Stomach (tissue), 9 donors: ENCODE results near the gene BICD2. TPM values are rescaled to one million over a fixed set of nuclear protein-coding genes. Genes with fewer than 3 reads are reported as not detected.
A peak's percentile ranks its signal among the peaks of the same experiment; 100 is the strongest.
"Not testable (repeated sequence)": the region's sequence is repeated elsewhere in the genome, so short reads cannot be mapped to it uniquely, and the experiment has no call there.

Source experiments
- DNase-seq, 2 donors: peaks; one replicate each; pipeline versions ENCODE4 v3.0.0 to v3.0.0-alpha.2; 2013 to 2019
- H3K27ac ChIP-seq, 5 donors: fragments of 200-600 bp in 4 of 5; sonication (generic) in 4 of 5; one replicate each; pipeline ENCODE4 v1.5.1; 2013 to 2019; ENCODE audit warnings: mild to moderate bottlenecking in 1 of 5, moderate library complexity in 1 of 5
- H3K27me3 ChIP-seq, 3 donors: fragments of 200-600 bp; sonication (generic); one replicate each; pipeline ENCODE4 v1.5.1; 2017 to 2019; ENCODE audit warnings: mixed run types in 1 of 3
- H3K36me3 ChIP-seq, 4 donors: fragments of 200-600 bp; sonication (generic); 1 replicate in 3 of 4; 2 replicates in 1 of 4; pipeline ENCODE4 v1.5.1; 2016 to 2019
- H3K4me1 ChIP-seq, 4 donors: fragments of 200-600 bp; sonication (generic); one replicate each; pipeline ENCODE4 v1.5.1; 2016 to 2019
- H3K4me3 ChIP-seq, 4 donors: fragments of 200-600 bp; sonication (generic) in 3 of 4; one replicate each; pipeline ENCODE4 v1.5.1; 2016 to 2019; ENCODE audit warnings: mild to moderate bottlenecking in 1 of 4
- H3K9me3 ChIP-seq, 4 donors: fragments of 200-600 bp; sonication (generic); one replicate each; pipeline ENCODE4 v1.5.1; 2016 to 2019
- EP300 ChIP-seq: sonication (generic); formaldehyde crosslinking; IDR thresholded peaks from one replicate; pipeline ENCODE4 v1.6.1; 2017; ENCODE audit warnings: antibody characterized with exemption
- POLR2A ChIP-seq, 4 donors: fragments of 450-650 bp; IDR thresholded peaks; one replicate each; pipeline ENCODE4 v1.6.1; 2016; ENCODE audit warnings: antibody characterized with exemption in 4 of 4, control low read depth in 2 of 4, mild to moderate bottlenecking in 1 of 4, moderate library complexity in 1 of 4
- POLR2AphosphoS5 ChIP-seq, 3 donors: sonication (generic); formaldehyde crosslinking; IDR thresholded peaks; one replicate each; pipeline ENCODE4 v1.6.1; 2016; ENCODE audit warnings: antibody characterized with exemption in 3 of 3
- WGBS, 5 donors: extraction: QIAGEN DNeasy Blood & Tissue Kit in 3 of 5; methylation state at CpG; one replicate each; pipeline versions ENCODE4 v1.1.5 to v1.1.7; 2013 to 2018; 5-methylcytosine and 5-hydroxymethylcytosine counted together
- intact Hi-C: fragments of 100-400 bp; cut with DNase I; formaldehyde crosslinking; loops from one replicate; pipeline ENCODE4 v1.15.1; 2023; ENCODE audit warnings: low total_unique reads
- polyA plus RNA-seq, 3 donors: library from polyadenylated mRNA; stranded (reverse); fragments of 200-250 nt; gene quantifications; one replicate each; pipeline ENCODE4 v1.2.3, GENCODE V29; 2013
- total RNA-seq, 5 donors: library from RNA; depleted of rRNA; stranded (reverse); fragments of >200 nt; gene quantifications; one replicate each; pipeline versions ENCODE4 v1.1.0 to v1.2.3, GENCODE V29; 2014 to 2016
- TF ChIP-seq, protein P1 (sequence below), 7 experiments: fragments of 450-650 bp in 4 of 7; fragments of 200-600 bp in 3 of 7; sonication (generic) in 3 of 7; IDR thresholded peaks; one replicate each; pipeline ENCODE4 v1.5.1; 2016 to 2019; ENCODE audit warnings: antibody characterized with exemption in 7 of 7, control low read depth in 2 of 7, mild to moderate bottlenecking in 1 of 7
- donor health status: healthy with polysubstance abuse.
- donor health status: Bipolar disorder and iron deficiency.
- donor health status: healthy.

The BICD2 gene
- total and polyA plus RNA-seq, 8 donors = 5.9 to 32.6 (median 16.4) TPM

DNA sequence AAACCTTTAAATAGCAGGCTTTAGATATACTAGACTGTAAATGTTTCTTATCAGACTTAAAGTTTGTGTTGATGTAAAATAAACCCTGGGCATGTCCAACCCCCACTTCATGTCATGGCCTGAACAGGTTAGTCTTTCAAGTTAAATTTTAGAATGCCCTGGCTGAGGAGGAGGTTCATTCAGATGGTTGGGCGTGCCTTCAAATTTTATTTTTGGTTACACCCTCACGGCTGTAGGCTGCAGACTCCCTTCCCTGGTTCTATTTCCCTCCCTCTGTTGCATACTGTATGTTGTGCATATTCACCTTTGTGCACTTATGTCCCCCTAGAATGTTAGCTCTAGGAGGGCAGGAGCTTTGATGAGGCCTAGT is 5.3 kb upstream of the BICD2 start:
- 44 to 56% (median 49%) methylated on average over 2 of the region's 2 CpGs for WGBS, 5 donors
- Histone ChIP-seq H3K4me3 (no peak overlapping the region), H3K27me3 (no peaks in the 10 kb centered on the region), H3K9me3 (no peaks in the 10 kb centered on the region), H3K27ac (peak overlapping the region in 2 of 5 donors; percentile 31 to 50), H3K4me1 (peaks cover 7 to 48% (median 12%) of the 10 kb centered on the region in 4 donors), H3K36me3 (no peaks in the 10 kb centered on the region)
- no peak for DNase-seq
- no peak for TF ChIP-seq EP300
- TF ChIP-seq POLR2A (IDR thresholded peaks at IDR 0.05) = no peak
- TF ChIP-seq, protein P1, sequence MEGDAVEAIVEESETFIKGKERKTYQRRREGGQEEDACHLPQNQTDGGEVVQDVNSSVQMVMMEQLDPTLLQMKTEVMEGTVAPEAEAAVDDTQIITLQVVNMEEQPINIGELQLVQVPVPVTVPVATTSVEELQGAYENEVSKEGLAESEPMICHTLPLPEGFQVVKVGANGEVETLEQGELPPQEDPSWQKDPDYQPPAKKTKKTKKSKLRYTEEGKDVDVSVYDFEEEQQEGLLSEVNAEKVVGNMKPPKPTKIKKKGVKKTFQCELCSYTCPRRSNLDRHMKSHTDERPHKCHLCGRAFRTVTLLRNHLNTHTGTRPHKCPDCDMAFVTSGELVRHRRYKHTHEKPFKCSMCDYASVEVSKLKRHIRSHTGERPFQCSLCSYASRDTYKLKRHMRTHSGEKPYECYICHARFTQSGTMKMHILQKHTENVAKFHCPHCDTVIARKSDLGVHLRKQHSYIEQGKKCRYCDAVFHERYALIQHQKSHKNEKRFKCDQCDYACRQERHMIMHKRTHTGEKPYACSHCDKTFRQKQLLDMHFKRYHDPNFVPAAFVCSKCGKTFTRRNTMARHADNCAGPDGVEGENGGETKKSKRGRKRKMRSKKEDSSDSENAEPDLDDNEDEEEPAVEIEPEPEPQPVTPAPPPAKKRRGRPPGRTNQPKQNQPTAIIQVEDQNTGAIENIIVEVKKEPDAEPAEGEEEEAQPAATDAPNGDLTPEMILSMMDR (IDR thresholded peaks at IDR 0.05) = no peak
- no peak for TF ChIP-seq POLR2AphosphoS5 (IDR thresholded peaks at IDR 0.05)
- intact Hi-C loops = no loop called here

DNA sequence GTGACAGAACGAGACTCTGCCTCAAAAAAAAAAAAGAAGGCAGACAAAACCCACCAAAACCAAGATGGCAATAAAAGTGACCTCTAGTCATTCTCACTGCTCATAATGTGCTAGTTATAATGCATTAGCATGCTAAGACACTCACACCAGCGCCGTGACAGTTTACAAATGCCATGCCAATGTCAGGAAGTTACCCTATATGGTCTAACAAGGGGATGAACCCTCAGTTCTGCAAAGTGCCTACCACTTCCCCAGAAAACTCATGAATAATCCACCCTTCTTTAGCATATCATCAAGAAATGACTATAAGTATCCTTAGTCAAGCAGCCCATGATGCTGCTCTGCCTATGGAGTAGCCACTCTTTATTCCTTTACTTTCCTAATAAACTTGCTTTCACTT is 4.7 kb upstream of the BICD2 start:
- intact Hi-C loops = no loop called here
- no peak overlapping the region for H3K27ac ChIP-seq
- H3K36me3 ChIP-seq = no peaks in the 10 kb centered on the region
- H3K4me1 ChIP-seq = peaks cover 7 to 48% (median 12%) of the 10 kb centered on the region in 4 donors
- no peaks in the 10 kb centered on the region for H3K27me3 ChIP-seq
- H3K4me3 ChIP-seq = no peak overlapping the region
- H3K9me3 ChIP-seq = no peaks in the 10 kb centered on the region
- WGBS, 5 donors = 70 to 89% (median 80%) methylated on average over 3 of the region's 3 CpGs
- DNase-seq = no peak
- TF ChIP-seq POLR2A (IDR thresholded peaks at IDR 0.05) (no peak), POLR2AphosphoS5 (IDR thresholded peaks at IDR 0.05) (no peak), EP300 (no peak)
- TF ChIP-seq, protein P1 (IDR thresholded peaks at IDR 0.05) = no peak

DNA sequence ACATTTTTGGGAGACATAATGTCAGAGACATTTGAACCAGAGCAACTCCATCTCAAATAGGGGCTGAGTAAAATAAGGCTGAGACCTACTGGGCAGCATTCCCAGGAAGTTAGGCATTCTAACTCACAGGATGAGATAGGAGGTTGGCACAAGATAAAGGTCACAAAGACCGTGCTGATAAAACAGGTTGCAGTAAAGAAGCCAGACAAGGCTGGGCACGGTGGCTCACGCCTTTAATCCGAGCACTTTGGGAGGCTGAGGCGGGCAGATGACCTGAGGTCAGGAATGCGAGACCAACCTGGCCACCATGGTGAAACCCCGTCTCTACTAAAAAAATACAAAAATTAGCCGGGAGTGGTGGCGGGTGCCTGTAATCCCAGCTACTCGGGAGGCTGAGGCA is 4.2 kb upstream of the BICD2 start:
- TF ChIP-seq POLR2AphosphoS5 (IDR thresholded peaks at IDR 0.05) = peak in 2 of 3 donors; percentile 42 to 49
- H3K36me3 ChIP-seq, H3K9me3 ChIP-seq, H3K4me3 ChIP-seq, H3K27ac ChIP-seq, H3K27me3 ChIP-seq, intact Hi-C loops: not testable (repeated sequence)
- DNase-seq = peak in 1 of 2 donors; percentile 69
- H3K4me1 ChIP-seq = peaks cover 7 to 48% (median 13%) of the 10 kb centered on the region in 4 donors
- WGBS, 5 donors = 49 to 72% (median 51%) methylated on average over 10 of the region's 10 CpGs

DNA sequence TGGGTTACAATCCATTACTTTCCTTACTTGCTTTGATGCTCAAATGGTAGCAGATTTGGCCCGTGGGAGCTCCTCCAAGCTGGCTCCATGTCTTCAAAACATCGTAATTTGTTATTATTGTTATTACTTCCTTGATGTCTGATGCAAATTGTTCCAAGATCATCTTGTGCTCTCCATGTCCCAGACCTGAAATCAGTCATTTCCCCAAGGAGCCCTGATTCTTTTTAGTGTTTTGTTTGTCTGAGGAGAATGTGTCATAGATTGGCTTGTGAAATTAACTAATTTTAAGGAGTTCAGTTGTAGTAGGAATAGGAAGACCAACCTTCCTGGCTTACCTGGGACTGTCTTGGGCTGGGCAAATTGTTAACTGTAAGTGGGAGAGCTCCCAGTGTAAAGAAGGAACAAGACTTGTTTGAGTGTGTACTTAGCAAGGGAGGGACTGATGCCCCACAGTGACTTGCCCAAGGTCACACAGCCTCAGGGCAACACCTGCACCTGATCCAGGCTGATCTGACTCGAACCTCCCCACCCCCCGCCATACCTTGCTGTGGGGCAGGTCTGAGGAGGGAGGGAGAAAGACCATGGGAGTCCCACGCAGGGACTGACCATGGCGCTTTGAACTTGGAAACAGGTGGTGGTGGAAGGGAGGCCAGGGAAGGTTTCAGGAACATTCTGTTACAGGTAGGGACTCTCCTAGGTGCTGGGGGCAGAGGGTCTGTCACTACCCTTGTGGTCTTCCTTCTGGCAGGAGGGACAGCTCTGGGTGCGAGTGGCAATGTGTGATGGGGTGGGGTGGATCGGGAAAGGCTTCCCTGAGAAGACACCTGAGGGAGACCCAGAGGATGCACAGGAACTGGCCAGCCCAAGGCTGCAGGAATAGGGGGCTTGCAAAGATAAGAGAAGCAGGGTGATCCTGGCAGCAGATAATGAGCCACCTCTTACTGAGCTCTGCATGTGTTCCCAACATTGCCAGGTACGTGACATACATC is 2.7 kb upstream of the BICD2 start:
- H3K36me3 ChIP-seq = no peaks in the 10 kb centered on the region
- intact Hi-C loops = no loop called here
- TF ChIP-seq EP300 (no peak), POLR2AphosphoS5 (IDR thresholded peaks at IDR 0.05) (no peak), POLR2A (IDR thresholded peaks at IDR 0.05) (no peak)
- TF ChIP-seq, protein P1 (IDR thresholded peaks at IDR 0.05) = no peak
- 74 to 85% (median 83%) methylated on average over 7 to 9 of the region's 9 CpGs for WGBS, 5 donors
- H3K4me1 ChIP-seq = peaks cover 21 to 63% (median 28%) of the 10 kb centered on the region in 4 donors
- H3K27me3 ChIP-seq = no peaks in the 10 kb centered on the region
- DNase-seq = no peak
- no peaks in the 10 kb centered on the region for H3K9me3 ChIP-seq
- H3K27ac ChIP-seq = no peak overlapping the region
- H3K4me3 ChIP-seq = no peak overlapping the region
